Measurements from ENCODE around the gene SNRPE. TPM values are rescaled to one million over a fixed set of nuclear protein-coding genes. Genes with fewer than 3 reads are reported as not detected.

The SNRPE gene
- total RNA-seq, 2 donors from 2014 or later, result 86.1 to 146 TPM

DNA sequence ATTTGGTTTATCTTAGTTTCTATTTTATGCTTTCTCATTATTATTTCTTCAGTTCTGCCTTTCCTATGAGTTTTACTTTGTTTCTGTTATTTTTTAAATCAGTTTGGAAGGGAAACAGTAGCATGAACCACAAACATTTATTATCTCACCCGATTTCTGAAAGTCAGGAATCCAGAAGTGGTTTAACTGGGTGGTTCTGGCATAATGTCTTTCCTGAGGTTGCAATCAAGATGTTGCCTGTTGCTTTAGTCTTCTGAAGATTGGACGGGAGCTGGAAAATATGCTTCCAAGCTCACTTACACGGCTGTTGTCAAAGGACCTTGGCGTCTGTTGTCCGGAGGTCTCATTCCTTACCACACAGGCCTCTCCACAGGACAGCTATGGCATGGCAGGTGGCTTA, 50.4 kb downstream of the SNRPE start:
- Histone ChIP-seq H3K27ac (no peak overlapping the region), H3K27me3 (no peaks in the 10 kb centered on the region), H3K4me3 (no peak overlapping the region), H3K4me1 (no peaks in the 10 kb centered on the region), H3K9me3 (no peaks in the 10 kb centered on the region), H3K36me3 (no peaks in the 10 kb centered on the region), H3K9ac (ENCODE audit: low read depth in 2 of 2, low read length in 2 of 2) (no peak overlapping the region)
- intact Hi-C loops (cut with DNase I), result no loop called here
- no peak for DNase-seq
- TF ChIP-seq, protein P1, sequence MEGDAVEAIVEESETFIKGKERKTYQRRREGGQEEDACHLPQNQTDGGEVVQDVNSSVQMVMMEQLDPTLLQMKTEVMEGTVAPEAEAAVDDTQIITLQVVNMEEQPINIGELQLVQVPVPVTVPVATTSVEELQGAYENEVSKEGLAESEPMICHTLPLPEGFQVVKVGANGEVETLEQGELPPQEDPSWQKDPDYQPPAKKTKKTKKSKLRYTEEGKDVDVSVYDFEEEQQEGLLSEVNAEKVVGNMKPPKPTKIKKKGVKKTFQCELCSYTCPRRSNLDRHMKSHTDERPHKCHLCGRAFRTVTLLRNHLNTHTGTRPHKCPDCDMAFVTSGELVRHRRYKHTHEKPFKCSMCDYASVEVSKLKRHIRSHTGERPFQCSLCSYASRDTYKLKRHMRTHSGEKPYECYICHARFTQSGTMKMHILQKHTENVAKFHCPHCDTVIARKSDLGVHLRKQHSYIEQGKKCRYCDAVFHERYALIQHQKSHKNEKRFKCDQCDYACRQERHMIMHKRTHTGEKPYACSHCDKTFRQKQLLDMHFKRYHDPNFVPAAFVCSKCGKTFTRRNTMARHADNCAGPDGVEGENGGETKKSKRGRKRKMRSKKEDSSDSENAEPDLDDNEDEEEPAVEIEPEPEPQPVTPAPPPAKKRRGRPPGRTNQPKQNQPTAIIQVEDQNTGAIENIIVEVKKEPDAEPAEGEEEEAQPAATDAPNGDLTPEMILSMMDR (IDR thresholded peaks at IDR 0.05), result no peak

DNA sequence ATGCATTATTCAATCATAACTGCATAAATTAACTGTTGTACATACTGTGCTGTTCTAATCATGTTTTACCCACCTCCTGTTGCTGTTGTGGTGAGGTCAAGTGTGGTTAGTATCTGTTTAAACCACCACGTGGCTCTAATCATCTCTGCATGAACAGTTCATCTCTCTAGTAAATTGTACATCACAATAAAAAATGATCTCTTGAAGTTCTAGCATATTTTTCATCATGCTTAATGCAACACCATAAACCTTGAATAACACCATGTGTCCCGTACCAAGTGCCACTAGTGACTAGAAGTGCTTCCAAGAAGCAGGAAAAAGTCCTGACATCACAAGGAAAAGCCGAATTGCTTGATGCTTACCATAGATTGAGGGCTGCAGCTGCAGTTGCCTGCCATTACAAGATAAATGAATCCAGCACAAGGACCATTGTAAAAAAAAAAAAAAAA, 51.7 kb downstream of the SNRPE start:
- DNase-seq, result no peak
- no peak overlapping the region for H3K4me3 ChIP-seq
- no peaks in the 10 kb centered on the region for H3K4me1 ChIP-seq
- TF ChIP-seq, protein P1 (IDR thresholded peaks at IDR 0.05), result no peak
- H3K27me3 ChIP-seq, result no peaks in the 10 kb centered on the region
- H3K9me3 ChIP-seq, result no peaks in the 10 kb centered on the region
- H3K27ac ChIP-seq, result no peak overlapping the region
- no peaks in the 10 kb centered on the region for H3K36me3 ChIP-seq
- intact Hi-C loops (cut with DNase I), result no loop called here
- no peak overlapping the region for H3K9ac ChIP-seq (ENCODE audit: low read depth in 2 of 2, low read length in 2 of 2)

DNA sequence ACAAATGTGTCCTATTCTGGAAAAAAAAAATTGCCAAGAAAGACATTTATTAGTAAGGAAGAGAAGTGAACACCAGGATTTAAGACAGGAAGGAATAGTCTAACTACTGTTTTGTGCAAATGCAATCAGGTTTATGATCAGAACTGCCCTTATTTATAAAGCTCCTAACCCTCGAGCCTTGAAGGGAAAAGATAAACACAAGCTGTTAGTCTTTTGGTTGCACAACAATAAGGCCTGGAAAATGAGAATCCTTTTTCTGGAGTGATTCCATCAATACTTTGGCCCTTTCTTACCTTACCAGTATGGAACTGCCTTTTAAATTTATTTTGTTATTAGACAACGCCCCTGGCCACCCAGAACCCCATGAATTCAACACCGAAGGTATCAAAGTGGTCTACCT, 52.9 kb downstream of the SNRPE start:
- intact Hi-C loops (cut with DNase I), result no loop called here
- TF ChIP-seq, protein P1 (IDR thresholded peaks at IDR 0.05), result no peak
- no peak for DNase-seq

DNA sequence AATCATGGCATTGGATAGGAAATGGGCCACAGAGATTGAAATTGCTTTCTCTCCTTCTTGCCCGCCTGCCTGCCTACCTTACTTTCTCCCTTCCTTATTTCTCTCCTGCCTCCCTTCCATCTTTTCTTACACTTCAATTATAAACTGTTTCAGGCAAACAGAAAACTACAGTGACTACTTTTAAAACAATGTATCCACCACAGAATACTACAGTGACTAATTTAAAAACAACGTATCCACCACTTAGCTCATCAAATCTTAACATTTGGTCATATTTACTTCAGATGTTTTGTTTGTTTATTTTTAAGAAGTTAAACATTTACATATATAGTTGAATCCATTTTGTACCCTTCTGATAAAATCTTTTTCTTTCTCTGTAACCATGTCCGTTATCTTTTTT, 54.4 kb downstream of the SNRPE start:
- Histone ChIP-seq H3K9ac (ENCODE audit: low read depth in 2 of 2, low read length in 2 of 2) (no peak overlapping the region), H3K4me3 (no peak overlapping the region), H3K4me1 (no peaks in the 10 kb centered on the region), H3K27ac (no peak overlapping the region), H3K9me3 (no peaks in the 10 kb centered on the region), H3K27me3 (no peaks in the 10 kb centered on the region), H3K36me3 (no peaks in the 10 kb centered on the region)
- TF ChIP-seq, protein P1 (IDR thresholded peaks at IDR 0.05), result no peak
- intact Hi-C loops (cut with DNase I), result no loop called here
- DNase-seq, result no peak

More for the DNA sequence above, 52.9 kb downstream of the SNRPE start:
- no peaks in the 10 kb centered on the region for H3K36me3 ChIP-seq
- H3K9ac ChIP-seq (ENCODE audit: low read depth in 2 of 2, low read length in 2 of 2), result no peak overlapping the region
- H3K27ac ChIP-seq, result no peak overlapping the region
- no peaks in the 10 kb centered on the region for H3K9me3 ChIP-seq
- no peaks in the 10 kb centered on the region for H3K4me1 ChIP-seq
- H3K27me3 ChIP-seq, result no peaks in the 10 kb centered on the region
- H3K4me3 ChIP-seq, result no peak overlapping the region

DNA sequence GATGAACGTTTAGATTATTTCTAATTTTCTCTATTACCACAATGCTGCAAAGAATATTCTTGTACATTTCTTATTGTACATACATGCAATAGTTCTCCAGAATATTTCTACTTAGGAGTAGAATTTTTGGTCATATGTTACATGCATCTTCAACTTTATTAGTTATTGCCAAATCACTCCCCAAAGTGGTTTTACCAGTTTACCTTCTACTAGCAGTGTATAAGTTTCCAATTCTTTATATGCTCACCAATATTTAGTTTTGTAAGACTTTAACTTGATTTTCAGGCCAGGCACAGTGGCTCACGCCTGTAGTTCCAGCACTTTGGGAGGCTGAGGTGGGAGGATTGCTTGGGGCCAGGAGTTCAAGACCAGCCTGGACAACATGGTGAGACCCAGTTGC, 55.4 kb downstream of the SNRPE start:
- intact Hi-C loops (cut with DNase I), result no loop called here
- Histone ChIP-seq H3K27ac (no peak overlapping the region), H3K4me3 (no peak overlapping the region), H3K27me3 (no peaks in the 10 kb centered on the region), H3K4me1 (no peaks in the 10 kb centered on the region), H3K9ac (ENCODE audit: low read depth in 2 of 2, low read length in 2 of 2) (no peak overlapping the region), H3K9me3 (no peaks in the 10 kb centered on the region), H3K36me3 (no peaks in the 10 kb centered on the region)
- TF ChIP-seq, protein P1 (IDR thresholded peaks at IDR 0.05), result no peak
- DNase-seq, result no peak

Other genes with a start within 250 kb of the SNRPE start
- 10 to 100 TPM; 10.5 to 57.6 TPM for gene ATP2B4, start 234.8 kb upstream of the SNRPE start, total RNA-seq
- gene LAX1, start 96.4 kb upstream of the SNRPE start, total RNA-seq, result 1 to 10 TPM; 1.2 to 1.3 TPM
- 10 to 100 TPM; 21.9 to 33.9 TPM for gene ZBED6, start 66.0 kb upstream of the SNRPE start, total RNA-seq
- gene ZC3H11A, start 66.0 kb upstream of the SNRPE start, total RNA-seq, result 10 to 100 TPM; 52.6 to 73.6 TPM
- 10 to 100 TPM; 34.9 to 35.1 TPM for gene SOX13, start 211.5 kb downstream of the SNRPE start, total RNA-seq